Hematopoietic multipotent progenitor cell (in vitro differentiated cells): ENCODE results near the gene PAX2. TPM values are rescaled to one million over a fixed set of nuclear protein-coding genes. Genes with fewer than 3 reads are reported as not detected.

Source experiments
- DNase-seq, 3 donors: peaks; one replicate each; pipeline ENCODE4 v3.0.0-alpha.2; 2011 to 2015; ENCODE audit warnings: low read depth in 2 of 3, low spot score in 2 of 3
- total RNA-seq: library from RNA; depleted of rRNA; stranded (reverse); fragments of >200 nt; gene quantifications from one replicate; pipeline ENCODE4 v1.2.3, GENCODE V29; 2012

The PAX2 gene
- total RNA-seq, 1 donor = not detected

DNA sequence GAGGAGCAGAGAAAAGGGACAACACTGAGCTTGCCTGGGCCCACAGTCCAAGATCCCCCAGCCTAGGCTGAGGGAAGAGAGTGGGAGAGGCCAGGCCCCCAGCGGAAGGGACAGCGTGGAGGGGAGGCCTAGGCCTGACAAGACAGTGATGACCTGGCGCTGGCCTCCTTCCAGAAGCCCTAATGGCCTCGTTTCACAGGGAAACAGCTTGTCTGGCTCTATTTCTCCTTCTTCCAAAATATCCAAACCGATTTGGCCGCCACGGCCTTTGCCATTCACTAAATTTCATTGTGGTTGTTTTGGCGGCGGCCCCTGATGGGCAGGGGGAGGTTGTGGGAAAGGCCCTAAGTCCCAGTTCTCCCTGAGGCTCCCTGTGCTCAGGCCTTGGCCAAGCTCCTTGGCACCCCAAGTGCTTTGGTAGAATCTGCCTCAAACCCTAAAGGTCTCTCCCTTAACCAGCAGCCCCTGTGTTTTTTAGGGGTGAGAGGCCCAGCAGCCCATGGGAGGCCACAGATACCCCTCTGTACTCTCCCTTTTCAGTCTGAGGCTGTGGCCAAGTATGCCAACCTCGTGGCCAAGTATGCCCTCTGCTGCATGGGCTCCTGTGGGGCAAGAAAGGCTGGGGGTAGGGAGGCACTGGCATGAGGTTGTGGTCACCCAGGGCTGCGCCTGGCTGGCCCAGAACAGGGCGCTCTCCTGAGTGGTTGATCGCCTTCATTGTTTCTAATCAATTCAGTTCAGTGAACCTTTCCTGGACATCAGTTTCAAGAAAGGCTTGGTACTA, 37.3 kb downstream of the PAX2 start:
- no peak for DNase-seq

DNA sequence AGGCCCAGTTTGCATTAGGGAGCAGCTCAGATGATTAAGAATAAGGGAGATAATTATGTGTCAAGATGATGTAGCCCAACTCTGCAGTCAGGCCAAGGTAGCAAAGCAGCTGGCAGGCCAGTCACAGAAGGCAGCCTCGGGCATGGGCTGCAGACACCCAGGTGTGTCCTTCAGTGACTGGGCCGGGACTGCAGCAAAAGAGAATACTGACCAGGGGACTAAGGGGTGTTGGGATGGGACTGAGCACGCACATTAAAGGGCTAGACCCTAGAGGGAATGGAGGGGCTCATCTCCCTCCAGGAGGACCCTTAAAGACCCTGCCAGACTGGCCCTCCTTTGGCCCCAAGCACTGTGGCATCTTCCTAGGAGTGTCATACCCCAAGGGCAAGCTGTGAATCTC, 38.7 kb downstream of the PAX2 start:
- no peak for DNase-seq

DNA sequence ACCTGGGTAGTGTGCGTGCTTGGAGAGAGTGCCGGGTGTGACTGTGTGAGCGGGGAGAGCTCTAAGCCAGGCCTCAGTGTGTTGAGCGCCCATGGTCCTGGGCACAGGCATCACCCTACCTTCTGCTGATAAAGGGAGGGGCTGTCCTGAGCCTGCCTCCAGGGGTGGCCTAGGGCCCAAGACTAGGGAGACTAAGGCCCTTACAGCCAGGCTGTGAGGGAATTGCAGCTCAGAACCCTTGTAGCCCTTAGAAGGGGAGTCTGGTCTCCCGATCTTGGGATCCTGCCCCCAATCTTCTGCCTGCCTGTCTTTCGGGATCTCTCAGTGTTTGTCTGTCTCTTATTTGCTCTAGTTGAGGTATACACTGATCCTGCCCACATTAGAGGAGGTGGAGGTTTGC, 41.2 kb downstream of the PAX2 start:
- no peak for DNase-seq

DNA sequence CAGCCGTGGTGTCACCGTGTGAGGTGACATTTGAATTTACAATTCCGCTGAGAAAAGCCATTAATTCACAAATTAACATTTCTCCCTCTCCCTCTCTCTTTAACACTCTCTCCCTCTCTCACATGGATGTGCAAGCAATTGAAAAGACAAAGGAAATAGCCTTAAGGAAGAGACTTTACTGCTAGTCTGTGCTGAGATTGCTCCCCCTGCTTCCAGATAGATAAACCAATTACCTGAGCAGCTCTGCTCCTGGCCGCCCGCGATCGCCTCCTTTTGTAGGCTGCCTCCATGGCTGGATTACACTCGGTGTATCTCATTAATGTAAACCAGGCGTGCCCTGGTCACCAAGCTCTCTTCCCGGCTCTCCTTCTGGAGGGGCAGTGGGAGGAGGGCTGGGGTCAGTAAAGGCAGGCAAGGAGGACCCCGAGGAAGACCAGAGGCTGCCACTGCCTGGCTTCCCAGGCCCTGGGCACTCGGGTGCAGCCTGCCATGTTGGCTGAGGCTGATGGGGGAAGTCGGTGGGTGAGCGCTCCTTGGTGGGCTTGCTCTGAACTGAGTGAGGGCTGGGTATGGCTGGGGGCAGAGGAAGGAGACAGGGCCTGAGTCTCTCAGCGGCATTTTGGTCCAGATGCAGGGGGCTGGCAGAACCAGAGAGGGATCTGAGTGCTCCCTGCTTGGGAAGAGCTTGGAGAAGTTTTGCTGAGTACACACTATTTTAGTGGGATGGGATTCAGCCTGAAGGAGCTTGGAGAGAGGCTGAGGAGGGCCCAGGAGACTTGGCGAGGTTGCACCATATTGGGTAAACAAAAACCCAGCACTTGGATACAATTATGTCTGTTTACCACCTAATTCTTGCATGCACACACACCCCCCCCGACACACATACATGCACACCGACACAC, 42.9 kb downstream of the PAX2 start:
- no peak for DNase-seq

DNA sequence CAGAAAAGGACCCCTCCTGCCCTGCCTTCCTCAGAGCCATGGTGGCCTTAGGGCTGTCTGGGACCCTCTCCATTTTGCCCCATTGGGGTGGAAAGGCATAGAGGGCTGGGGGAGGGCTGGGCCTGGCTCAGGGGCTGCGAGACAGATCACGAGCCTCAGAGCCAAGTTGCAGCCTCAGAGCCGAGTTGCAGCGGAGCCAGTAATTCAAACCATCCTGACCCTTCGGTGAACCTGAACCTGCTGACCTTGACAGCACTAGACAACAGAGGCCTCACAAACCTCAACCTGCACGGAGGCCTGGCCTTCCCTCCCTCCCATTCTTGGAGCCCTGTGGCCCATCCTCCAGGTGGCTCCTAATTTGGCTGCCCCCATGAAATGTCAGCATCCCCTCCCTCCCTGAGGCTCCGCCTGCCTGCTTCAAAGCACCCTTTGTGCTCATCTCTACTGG, 45.4 kb downstream of the PAX2 start:
- no peak for DNase-seq

DNA sequence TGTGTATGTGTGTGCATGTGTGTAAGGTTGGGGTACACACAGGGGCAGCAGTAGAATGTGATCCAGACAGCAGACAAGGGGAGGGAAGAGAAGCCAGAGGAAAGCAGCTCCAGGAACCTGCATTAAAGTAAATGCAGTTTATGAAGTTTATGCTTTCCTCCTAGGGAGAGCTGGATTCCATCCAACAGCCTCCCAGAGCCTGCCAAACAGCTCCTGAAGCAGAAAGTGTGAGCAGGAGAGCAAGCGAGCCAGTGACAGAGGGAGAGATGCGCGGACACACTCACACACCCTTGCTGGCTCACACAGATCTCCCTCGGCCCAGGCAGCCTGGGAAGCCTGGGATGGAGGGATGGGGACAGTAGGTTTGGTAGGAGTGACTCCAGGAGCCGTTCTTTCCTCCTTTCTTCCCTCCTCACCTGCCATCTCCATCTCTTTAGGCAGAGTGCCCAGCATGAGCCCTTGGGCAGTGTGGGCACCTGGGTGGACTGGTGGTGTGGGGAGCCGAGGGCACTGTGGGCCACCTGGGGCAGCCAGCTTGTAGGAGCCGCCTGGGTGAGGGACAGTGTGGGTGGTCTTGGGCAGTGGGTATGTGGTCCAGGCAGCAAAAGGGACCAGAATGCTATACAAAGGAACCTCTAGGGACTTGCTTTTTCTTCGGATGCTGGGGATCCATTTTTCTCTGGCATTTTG, 46.1 kb downstream of the PAX2 start:
- no peak for DNase-seq

DNA sequence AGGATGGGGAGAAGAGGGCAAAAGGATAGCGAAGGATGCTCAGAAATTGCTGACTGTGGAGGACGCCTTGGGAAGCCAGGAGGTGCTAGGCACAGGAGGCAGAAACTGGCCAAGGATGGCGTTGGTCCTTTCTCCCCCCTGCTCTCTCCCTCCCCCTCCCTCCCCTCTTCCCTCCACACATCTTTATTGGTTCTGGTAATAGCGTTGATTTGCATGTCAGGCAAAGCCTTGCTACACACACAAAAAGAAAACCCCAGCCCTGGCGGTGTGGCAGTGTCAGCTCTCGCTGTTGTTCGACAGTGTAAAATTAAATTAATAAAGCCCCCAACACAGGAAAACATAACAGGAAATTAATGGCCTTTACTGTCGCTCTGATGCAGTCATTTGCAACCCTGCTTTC, 47.2 kb downstream of the PAX2 start:
- DNase-seq = no peak

DNA sequence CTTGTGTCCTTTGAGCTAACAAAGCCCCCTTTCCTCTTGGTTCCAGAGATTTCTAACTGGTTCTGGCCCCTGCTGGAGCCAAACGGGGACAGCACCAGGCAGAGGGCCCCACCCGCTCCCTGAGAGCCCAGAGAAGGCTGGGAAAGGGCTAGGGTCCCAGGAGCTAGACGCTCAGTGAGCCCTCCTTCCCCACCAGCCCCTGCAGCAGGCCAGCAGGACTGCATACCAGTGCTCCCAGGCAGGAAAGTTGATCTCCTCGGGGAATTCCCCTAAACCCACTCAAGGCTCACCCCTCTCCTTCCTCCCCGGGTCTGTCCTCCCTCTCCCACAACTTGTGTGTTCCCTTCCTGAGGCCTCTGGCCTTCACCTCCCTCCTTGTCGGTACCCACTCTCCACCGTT, 47.7 kb downstream of the PAX2 start:
- no peak for DNase-seq

DNA sequence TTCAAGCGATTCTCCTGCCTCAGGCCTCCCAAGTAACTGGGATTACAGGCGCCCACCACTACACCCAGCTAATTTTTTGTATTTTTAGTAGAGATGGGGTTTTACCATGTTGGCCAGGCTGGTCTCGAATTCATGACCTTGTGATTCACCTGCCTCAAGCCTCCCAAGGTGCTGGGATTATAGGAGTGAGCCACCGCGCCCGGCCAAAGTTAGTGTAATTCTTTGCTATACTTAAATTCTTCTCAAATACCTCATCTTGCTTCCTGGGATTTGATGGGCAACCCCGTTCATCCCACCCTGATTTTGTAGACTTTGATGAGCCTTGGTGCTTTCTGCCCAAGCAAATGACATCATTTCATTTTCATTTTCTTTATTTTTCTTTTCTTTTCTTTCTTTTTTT, 54.5 kb downstream of the PAX2 start:
- DNase-seq = no peak

DNA sequence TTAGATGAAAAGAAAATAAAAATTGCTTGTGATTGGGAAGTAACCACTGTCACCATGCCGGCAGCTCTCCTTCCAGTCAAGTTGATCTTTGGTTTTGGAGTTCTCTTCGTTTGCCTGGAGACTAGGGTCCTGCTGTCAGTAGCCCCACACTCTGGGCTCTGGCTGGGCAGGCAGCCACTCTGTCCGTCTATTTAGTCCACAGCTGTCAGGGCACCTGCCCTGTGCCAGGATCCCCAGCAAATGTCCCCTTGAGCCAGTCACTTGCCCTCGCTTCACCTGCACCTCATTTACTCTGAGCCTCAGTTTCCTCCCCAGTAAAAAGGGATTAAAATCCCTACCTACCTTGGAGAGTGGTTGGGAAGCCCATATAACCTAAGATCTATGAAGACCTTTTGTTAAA, 55.5 kb downstream of the PAX2 start:
- no peak for DNase-seq

DNA sequence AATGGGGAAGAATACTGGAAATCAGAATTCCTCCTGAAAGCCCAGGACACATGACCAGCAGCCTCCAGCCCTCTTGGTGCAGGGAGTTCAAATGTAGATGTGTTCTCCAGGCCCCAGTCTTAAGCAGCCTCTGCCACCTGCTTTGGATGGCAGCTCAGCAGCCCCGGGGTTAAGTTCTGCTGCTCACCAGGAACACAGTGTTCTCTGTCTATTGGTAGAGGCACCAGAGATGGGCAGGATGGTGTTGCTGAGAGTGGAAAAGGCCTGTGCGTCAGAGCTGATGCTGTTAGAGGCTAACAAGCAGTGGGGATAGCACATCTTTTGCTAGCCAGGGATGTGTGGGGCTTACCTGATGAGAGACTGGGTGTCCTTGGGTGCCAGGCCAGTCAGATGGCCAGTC, 56.8 kb downstream of the PAX2 start:
- DNase-seq = no peak

DNA sequence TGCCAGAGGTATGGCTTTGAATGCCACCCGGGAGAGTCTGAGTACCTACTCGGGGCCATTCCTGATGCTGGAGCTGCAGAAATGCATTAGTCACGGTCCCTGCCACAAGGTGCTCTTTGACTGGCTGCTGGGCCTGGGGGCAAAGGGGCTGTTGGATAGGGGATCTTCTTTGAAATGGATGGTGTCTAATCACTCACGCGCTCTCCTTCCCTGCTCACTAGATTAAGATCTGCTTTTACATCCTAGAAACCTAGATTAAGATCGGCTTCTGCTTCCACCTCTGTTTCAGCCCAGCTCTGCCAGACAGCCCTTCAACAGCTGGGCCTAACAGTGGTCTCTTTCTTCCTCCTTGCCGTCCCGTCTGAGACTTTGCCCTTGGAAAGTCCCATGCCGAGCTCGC, 57.2 kb downstream of the PAX2 start:
- DNase-seq = no peak

DNA sequence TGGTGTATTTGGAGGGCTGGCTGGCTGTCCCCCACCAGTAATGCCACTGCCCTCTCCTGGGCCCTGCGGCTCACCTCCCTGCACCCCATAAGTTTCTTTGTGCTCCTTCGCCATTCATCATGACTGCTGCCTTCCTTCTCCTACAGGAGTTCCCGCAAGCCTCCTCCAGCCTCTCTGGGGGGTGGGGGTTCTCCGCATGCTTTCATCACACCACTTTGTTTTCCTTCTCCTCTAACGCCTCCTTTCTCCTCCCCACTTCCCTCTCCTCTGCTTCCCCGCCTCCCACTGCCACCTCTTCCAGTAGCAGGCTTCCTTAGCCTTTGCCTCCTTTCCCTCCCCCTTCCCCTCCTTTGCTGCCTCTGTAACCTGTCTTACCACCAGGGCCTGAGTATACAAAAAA, 58.1 kb downstream of the PAX2 start:
- DNase-seq = no peak

DNA sequence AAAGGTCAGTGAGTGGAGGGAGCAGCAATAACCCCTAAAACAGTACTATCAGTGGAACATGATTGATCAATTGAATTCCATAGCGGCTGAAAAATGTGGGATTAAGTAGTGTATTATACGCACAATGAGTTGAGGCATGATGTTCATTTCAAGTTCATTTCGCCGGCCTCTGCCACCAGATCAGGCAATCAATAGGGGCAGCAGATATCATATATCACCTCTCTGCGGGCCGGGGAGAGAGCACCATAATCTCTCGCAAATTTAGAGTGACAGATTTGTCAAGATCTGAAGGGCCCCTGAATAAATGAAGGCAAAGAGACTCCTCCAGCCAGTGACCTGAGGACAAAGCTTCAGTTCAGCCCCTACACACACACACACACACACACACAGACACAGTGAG, 58.5 kb downstream of the PAX2 start:
- DNase-seq = no peak

DNA sequence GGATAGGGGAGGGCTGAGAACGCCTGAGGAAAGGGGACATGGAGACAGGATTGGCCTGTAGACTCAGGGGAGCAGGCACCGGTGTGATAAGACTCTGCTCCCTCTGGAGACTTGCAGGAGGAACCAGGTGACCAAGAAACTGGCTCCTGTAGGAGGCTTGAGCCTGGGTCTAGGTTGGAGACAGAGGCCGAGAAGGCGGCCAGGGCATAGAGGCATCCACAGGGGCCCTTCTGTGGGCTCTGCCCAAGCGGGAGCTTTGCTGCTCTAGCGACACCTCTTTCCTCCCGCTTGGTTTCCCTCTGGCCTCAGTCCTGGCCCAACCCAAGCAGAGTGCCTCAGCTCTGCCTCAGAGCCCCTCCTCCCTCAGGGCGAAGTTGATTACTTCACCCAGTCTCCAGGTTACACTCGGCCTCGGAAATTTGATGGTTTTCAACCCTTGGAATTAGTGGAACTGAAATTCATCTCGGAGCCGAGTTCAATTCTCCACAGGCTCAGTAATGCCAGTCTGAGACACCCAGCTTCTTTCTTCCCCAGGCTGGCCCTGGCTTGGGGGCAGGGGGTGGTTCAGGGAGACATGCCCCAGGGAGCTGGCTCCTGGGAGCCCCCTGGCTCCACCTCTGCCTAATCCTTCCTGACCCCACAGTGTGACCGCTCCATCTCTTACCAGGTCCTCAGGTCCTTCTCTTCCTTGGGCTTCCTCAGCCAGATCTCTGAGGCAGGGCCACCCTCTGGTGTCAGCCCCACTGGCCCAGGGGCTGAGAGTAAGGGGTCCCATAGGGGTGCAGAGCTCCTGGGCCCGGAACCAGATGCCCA, 60.4 kb downstream of the PAX2 start:
- DNase-seq = no peak

DNA sequence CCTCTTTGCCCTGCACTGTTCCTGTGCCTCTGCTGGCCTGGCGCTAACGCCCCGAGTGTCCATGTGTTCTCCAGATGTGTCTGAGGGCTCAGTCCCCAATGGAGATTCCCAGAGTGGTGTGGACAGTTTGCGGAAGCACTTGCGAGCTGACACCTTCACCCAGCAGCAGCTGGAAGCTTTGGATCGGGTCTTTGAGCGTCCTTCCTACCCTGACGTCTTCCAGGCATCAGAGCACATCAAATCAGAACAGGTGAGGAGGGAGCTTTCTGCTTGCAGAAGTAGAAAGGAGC, 60.9 kb downstream of the PAX2 start:
- DNase-seq = no peak

DNA sequence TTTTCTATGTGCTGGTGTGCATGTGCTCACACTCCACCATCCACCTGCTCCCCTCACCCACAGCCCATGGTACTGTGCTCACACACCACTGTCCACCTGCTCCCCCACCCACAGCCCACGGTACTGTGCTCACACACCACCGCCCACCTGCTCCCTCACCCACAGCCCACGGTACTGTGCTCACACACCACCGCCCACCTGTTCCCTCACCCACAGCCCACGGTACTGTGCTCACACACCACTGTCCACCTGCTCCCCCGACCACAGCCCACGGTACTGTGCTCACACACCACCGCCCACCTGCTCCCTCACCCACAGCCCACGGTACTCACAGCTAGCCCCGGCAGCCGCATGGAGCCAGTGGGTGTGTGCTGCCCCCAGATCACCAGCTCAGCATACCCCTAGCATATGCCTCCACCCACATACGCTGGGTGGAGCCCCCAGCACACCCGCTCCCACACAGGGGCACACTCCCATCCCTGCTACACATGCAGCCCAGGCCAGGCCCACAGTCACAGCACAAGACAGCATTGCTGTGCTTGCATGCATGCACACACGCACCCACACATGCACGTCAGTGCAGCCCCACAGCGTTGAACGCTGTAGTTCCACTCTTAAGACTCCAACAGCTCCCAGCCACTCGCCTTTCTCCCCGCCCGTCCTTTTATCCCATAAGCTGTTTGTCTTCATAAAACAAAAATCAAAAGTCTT, 62.0 kb downstream of the PAX2 start:
- no peak for DNase-seq

DNA sequence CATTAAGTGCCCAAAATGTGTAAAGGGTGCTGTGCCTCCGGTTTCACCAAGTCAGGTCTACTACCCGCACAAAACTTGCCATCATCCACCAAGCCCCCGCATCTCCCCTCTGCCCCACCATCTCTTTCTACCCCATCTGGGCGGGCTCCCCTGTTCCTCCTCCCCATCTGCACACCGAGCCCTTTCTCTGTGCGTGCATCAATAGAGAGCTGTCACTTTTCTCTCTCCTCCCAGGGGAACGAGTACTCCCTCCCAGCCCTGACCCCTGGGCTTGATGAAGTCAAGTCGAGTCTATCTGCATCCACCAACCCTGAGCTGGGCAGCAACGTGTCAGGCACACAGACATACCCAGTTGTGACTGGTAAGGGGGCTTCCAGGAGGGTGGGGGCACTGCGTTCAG, 63.5 kb downstream of the PAX2 start:
- DNase-seq = no peak

DNA sequence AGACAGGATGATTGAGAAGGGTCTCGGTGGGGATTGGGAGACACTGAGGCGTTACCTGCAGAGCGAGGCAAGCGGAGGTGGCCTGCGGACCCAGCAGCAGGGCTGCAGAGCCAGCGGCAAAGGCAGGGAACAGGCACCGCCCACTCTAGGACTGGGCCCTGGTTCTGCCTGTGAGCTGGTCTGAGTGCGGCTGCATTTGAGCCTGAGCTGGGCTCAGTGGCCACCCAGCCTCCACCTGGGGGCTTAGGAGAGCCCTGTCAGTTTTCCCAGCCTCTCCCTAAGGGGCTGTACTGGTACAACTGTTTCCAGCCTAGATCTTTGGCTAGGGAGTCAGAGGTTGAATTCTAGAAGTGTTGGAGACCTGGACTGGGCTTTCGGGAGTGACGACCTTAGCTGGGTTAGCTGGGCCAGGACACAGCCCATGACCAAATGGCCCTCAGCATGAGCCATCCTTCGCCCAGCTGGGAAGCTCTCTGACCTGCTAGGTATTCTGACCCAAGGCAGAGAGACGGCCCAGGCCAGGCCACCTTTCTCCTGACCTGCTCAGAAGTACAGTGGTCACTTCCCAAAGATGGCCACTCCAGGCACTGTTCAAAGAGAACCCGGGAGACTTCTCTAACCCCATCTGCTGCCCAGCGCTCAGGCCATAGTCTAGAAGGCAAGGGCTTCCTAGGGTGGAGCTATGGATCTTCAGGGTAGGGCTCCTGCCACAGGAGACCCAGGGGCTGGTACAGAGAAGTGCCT, 64.9 kb downstream of the PAX2 start:
- DNase-seq = no peak

DNA sequence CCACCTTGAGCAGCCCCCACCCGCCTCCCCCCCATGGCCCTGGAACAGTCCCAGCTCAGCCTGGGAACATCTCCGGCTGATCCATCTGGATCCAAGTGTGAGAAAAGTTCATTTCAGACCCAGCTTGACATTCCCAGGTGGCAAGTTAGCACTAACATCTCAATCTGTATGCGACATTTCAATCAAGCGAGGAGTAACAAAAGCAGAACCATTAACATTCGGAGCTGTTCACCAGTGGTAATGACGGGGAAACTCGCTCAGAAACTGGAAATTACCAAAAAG, 65.4 kb downstream of the PAX2 start:
- DNase-seq = no peak
